ENCODE data around the gene LITAF.

The LITAF gene

GRCh38 chr16:11550791-11551498, 35.8 kb downstream of the LITAF start:
- no peak for DNase-seq (ENCODE audit: low spot score)

GRCh38 chr16:11547118-11547916, 39.4 kb downstream of the LITAF start:
- peak; percentile 84 for DNase-seq (ENCODE audit: low spot score)

- no peak for DNase-seq (ENCODE audit: low spot score)
These were observed 40.1 kb downstream of the LITAF start for GRCh38 chr16:11546608-11547061.

- no peak for DNase-seq (ENCODE audit: low spot score)
These were observed 42.9 kb downstream of the LITAF start for GRCh38 chr16:11543661-11544393.

GRCh38 chr16:11542069-11542744, 44.5 kb downstream of the LITAF start:
- DNase-seq (ENCODE audit: low spot score): no peak

- DNase-seq (ENCODE audit: low spot score): no peak
These were observed 47.1 kb downstream of the LITAF start for GRCh38 chr16:11539641-11540050.

- no peak for DNase-seq (ENCODE audit: low spot score)
These were observed 47.8 kb downstream of the LITAF start for GRCh38 chr16:11538880-11539279.

GRCh38 chr16:11536104-11536866, 50.4 kb downstream of the LITAF start:
- no peak for DNase-seq (ENCODE audit: low spot score)

- no peak for DNase-seq (ENCODE audit: low spot score)
These were observed 51.2 kb downstream of the LITAF start for GRCh38 chr16:11535494-11535893.

GRCh38 chr16:11534262-11534661, 52.5 kb downstream of the LITAF start:
- DNase-seq (ENCODE audit: low spot score): no peak

- DNase-seq (ENCODE audit: low spot score): no peak
These were observed 53.1 kb downstream of the LITAF start for GRCh38 chr16:11533588-11533987.

- peak; percentile 93 for DNase-seq (ENCODE audit: low spot score)
These were observed 56.4 kb downstream of the LITAF start for GRCh38 chr16:11530171-11530940.

- no peak for DNase-seq (ENCODE audit: low spot score)
These were observed 57.4 kb downstream of the LITAF start for GRCh38 chr16:11529285-11529684.

- no peak for DNase-seq (ENCODE audit: low spot score)
These were observed 58.7 kb downstream of the LITAF start for GRCh38 chr16:11528053-11528452.

- DNase-seq (ENCODE audit: low spot score): no peak
These were observed 59.9 kb downstream of the LITAF start for GRCh38 chr16:11526655-11527350.

GRCh38 chr16:11524098-11524760, 62.5 kb downstream of the LITAF start:
- DNase-seq (ENCODE audit: low spot score): no peak

GRCh38 chr16:11521055-11521454, 65.7 kb downstream of the LITAF start:
- no peak for DNase-seq (ENCODE audit: low spot score)

- DNase-seq (ENCODE audit: low spot score): no peak
These were observed 66.3 kb downstream of the LITAF start for GRCh38 chr16:11520442-11520841.

GRCh38 chr16:11517961-11518360, 68.8 kb downstream of the LITAF start:
- no peak for DNase-seq (ENCODE audit: low spot score)
